HepG2 (cell line): ENCODE results near the gene DHX36. TPM values are rescaled to one million over a fixed set of nuclear protein-coding genes. Genes with fewer than 3 reads are reported as not detected.

ENCODE experiments used
- FOXP1 ChIP-seq, 2 experiments: fragments of 450-650 bp in 1 of 2; IDR thresholded peaks; 2 replicates each; pipeline ENCODE4 v1.6.1; 2017 to 2018; ENCODE audit warnings: antibody characterized with exemption in 1 of 2
- HDAC6 ChIP-seq: fragments of 200-600 bp; sonication (generic); IDR thresholded peaks from 2 replicates; pipeline ENCODE4 v1.7.0; 2017; ENCODE audit warnings: mild to moderate bottlenecking, antibody characterized with exemption, low read length, low read depth
- HNRNPUL1 ChIP-seq: fragments of 200-400 bp; formaldehyde crosslinking; IDR thresholded peaks from 2 replicates; pipeline ENCODE4 v1.6.1; 2017; ENCODE audit warnings: low read depth, mild to moderate bottlenecking, low read length, moderate library complexity
- KDM1A ChIP-seq: IDR thresholded peaks from 2 replicates; pipeline ENCODE4 v1.6.1; 2016; ENCODE audit warnings: missing compliant biosample characterization
- MAZ ChIP-seq, 2 experiments: sonication (generic) in 1 of 2; formaldehyde crosslinking in 1 of 2; IDR thresholded peaks; 2 replicates each; pipeline versions ENCODE4 v1.5.0 to v1.6.1; 2012 to 2020; ENCODE audit warnings: low read depth in 2 of 2, mild to moderate bottlenecking in 2 of 2, borderline replicate concordance in 1 of 2, improper control_type of control experiment in 1 of 2, low read length in 1 of 2, missing genetic modification reagents in 1 of 2, moderate library complexity in 1 of 2
- MEF2D ChIP-seq: sonication (generic); formaldehyde crosslinking; IDR thresholded peaks from 2 replicates; pipeline ENCODE4 v1.5.1; 2020; ENCODE audit warnings: mild to moderate bottlenecking, missing genetic modification reagents
- RXRB ChIP-seq: IDR thresholded peaks from 2 replicates; pipeline ENCODE4 v1.6.1; 2016; ENCODE audit warnings: borderline replicate concordance, missing genetic modification reagents, missing compliant biosample characterization
- SKI ChIP-seq: fragments of 450-650 bp; IDR thresholded peaks from one replicate; pipeline ENCODE4 v1.6.1; 2018; ENCODE audit warnings: mild to moderate bottlenecking; ENCODE audit not compliant: partially characterized antibody
- SOX5 ChIP-seq: IDR thresholded peaks from 2 replicates; pipeline ENCODE4 v1.6.1; 2016; ENCODE audit warnings: borderline replicate concordance
- SRSF4 ChIP-seq: fragments of 200-400 bp; formaldehyde crosslinking; IDR thresholded peaks from one replicate; pipeline ENCODE4 v1.6.1; 2018; ENCODE audit warnings: mild to moderate bottlenecking, low read depth, low read length, moderate library complexity; ENCODE audit not compliant: poor library complexity, severe bottlenecking
- ZKSCAN8 ChIP-seq: IDR thresholded peaks from 2 replicates; pipeline ENCODE4 v1.6.1; 2016; ENCODE audit warnings: borderline replicate concordance, missing genetic modification reagents, missing compliant biosample characterization
- ZNF329 ChIP-seq: sonication (generic); formaldehyde crosslinking; IDR thresholded peaks from 2 replicates; pipeline ENCODE4 v1.9.0; 2021; ENCODE audit warnings: low read depth, mild to moderate bottlenecking, missing genetic modification reagents
- polyA plus RNA-seq, 8 experiments: library from polyadenylated mRNA; depleted of rRNA in 3 of 8; stranded (reverse) in 7 of 8; unstranded in 1 of 8; fragments of >200 nt; fragmentation: Illumina TruSeq in 4 of 8; extraction: Trizol in 4 of 8; gene quantifications; 2 replicates each; pipeline versions ENCODE4 v1.2.1 to v1.2.3, GENCODE V29; 2011 to 2016; ENCODE audit warnings: low read depth in 4 of 8, missing spikeins in 1 of 8, mixed read lengths in 1 of 8; ENCODE audit not compliant: insufficient read depth in 1 of 8
- total RNA-seq, 5 experiments: library from RNA; depleted of rRNA; stranded (reverse); fragments of >200 nt; fragmentation: Illumina TruSeq; extraction: Trizol; gene quantifications; 2 replicates each; pipeline ENCODE4 v1.2.3, GENCODE V29; 2016; ENCODE audit warnings: low read depth in 1 of 5
- TF ChIP-seq, protein P1 (sequence below): sonication (generic); formaldehyde crosslinking; IDR thresholded peaks from 2 replicates; pipeline ENCODE4 v1.4.0; 2020; ENCODE audit warnings: missing genetic modification reagents, borderline replicate concordance
- TF ChIP-seq, protein P2 (sequence below): sonication (generic); formaldehyde crosslinking; conservative IDR thresholded peaks from 2 replicates; pipeline ENCODE4 v1.4.0; 2020; ENCODE audit warnings: mild to moderate bottlenecking, missing genetic modification reagents, moderate library complexity
- TF ChIP-seq, protein P3 (sequence below): IDR thresholded peaks from 2 replicates; pipeline ENCODE4 v1.6.1; 2016
- TF ChIP-seq, protein P4 (sequence below): sonication (generic); formaldehyde crosslinking; IDR thresholded peaks from 2 replicates; pipeline ENCODE4 v1.5.0; 2020; ENCODE audit warnings: mild to moderate bottlenecking, missing genetic modification reagents, moderate library complexity
- TF ChIP-seq, protein P5 (sequence below): sonication (generic); formaldehyde crosslinking; IDR thresholded peaks from 2 replicates; pipeline ENCODE4 v1.5.0; 2020; ENCODE audit warnings: mild to moderate bottlenecking, missing genetic modification reagents
- TF ChIP-seq, protein P6 (sequence below): sonication (generic); formaldehyde crosslinking; conservative IDR thresholded peaks from 2 replicates; pipeline ENCODE4 v1.8.0; 2022; ENCODE audit warnings: mild to moderate bottlenecking, moderate library complexity, missing genetic modification reagents

The DHX36 gene
- total and polyA plus RNA-seq, 2 of the 13 experiments (the other 11 are each of a cell fraction or from before 2014, with no cell fraction given), result 30.3 to 44.2 TPM

DNA sequence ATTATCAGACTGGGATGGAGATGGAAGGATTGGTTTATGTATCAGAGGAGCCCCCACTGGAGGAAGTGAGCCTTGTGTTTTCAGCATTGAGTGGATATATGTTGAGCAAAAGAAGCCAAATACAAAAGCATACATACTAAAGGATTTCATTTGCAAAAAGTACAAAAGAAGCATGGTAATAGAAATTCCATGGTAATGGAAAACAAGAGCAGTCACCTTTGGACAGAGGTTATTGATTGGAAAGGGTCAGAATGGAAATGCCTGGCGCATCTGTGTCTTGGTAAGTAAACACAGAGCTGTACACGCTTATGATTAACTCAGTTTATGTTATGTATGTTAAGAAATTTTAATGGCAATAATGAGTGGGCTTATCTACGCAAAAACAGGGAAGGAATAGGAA lies 72.7 kb downstream of the DHX36 start (continued):
- no peak for TF ChIP-seq SKI
- TF ChIP-seq ZNF329 (CRISPR knock-in tag), result no peak
- TF ChIP-seq ZKSCAN8, result peak; percentile 39; the same call in 1 of the 2 replicates
- no peak for TF ChIP-seq HDAC6
- TF ChIP-seq KDM1A (CRISPR knock-in tag), result peak; percentile 61; the same call in 1 of the 2 replicates
- peak; percentile 81 for TF ChIP-seq FOXP1 (IDR thresholded peaks at IDR 0.05)
- TF ChIP-seq FOXP1 (CRISPR knock-in tag; IDR thresholded peaks at IDR 0.05), result peak; percentile 91
- no peak for TF ChIP-seq SRSF4
- TF ChIP-seq, protein P1, sequence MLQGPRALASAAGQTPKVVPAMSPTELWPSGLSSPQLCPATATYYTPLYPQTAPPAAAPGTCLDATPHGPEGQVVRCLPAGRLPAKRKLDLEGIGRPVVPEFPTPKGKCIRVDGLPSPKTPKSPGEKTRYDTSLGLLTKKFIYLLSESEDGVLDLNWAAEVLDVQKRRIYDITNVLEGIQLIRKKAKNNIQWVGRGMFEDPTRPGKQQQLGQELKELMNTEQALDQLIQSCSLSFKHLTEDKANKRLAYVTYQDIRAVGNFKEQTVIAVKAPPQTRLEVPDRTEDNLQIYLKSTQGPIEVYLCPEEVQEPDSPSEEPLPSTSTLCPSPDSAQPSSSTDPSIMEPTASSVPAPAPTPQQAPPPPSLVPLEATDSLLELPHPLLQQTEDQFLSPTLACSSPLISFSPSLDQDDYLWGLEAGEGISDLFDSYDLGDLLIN (CRISPR knock-in tag), result no peak
- peak; percentile 71 for TF ChIP-seq MEF2D
- TF ChIP-seq RXRB (CRISPR knock-in tag), result peak; percentile 60; the same call in 1 of the 2 replicates
- TF ChIP-seq, protein P2, sequence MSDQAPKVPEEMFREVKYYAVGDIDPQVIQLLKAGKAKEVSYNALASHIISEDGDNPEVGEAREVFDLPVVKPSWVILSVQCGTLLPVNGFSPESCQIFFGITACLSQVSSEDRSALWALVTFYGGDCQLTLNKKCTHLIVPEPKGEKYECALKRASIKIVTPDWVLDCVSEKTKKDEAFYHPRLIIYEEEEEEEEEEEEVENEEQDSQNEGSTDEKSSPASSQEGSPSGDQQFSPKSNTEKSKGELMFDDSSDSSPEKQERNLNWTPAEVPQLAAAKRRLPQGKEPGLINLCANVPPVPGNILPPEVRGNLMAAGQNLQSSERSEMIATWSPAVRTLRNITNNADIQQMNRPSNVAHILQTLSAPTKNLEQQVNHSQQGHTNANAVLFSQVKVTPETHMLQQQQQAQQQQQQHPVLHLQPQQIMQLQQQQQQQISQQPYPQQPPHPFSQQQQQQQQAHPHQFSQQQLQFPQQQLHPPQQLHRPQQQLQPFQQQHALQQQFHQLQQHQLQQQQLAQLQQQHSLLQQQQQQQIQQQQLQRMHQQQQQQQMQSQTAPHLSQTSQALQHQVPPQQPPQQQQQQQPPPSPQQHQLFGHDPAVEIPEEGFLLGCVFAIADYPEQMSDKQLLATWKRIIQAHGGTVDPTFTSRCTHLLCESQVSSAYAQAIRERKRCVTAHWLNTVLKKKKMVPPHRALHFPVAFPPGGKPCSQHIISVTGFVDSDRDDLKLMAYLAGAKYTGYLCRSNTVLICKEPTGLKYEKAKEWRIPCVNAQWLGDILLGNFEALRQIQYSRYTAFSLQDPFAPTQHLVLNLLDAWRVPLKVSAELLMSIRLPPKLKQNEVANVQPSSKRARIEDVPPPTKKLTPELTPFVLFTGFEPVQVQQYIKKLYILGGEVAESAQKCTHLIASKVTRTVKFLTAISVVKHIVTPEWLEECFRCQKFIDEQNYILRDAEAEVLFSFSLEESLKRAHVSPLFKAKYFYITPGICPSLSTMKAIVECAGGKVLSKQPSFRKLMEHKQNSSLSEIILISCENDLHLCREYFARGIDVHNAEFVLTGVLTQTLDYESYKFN (CRISPR knock-in tag), result peak; percentile 93
- TF ChIP-seq, protein P3, sequence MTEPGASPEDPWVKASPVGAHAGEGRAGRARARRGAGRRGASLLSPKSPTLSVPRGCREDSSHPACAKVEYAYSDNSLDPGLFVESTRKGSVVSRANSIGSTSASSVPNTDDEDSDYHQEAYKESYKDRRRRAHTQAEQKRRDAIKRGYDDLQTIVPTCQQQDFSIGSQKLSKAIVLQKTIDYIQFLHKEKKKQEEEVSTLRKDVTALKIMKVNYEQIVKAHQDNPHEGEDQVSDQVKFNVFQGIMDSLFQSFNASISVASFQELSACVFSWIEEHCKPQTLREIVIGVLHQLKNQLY (CRISPR knock-in tag), result peak; percentile 70
- peak; percentile 97 for TF ChIP-seq SOX5 (CRISPR knock-in tag)
- TF ChIP-seq, protein P4, sequence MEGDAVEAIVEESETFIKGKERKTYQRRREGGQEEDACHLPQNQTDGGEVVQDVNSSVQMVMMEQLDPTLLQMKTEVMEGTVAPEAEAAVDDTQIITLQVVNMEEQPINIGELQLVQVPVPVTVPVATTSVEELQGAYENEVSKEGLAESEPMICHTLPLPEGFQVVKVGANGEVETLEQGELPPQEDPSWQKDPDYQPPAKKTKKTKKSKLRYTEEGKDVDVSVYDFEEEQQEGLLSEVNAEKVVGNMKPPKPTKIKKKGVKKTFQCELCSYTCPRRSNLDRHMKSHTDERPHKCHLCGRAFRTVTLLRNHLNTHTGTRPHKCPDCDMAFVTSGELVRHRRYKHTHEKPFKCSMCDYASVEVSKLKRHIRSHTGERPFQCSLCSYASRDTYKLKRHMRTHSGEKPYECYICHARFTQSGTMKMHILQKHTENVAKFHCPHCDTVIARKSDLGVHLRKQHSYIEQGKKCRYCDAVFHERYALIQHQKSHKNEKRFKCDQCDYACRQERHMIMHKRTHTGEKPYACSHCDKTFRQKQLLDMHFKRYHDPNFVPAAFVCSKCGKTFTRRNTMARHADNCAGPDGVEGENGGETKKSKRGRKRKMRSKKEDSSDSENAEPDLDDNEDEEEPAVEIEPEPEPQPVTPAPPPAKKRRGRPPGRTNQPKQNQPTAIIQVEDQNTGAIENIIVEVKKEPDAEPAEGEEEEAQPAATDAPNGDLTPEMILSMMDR, result no peak
- no peak for TF ChIP-seq MAZ (IDR thresholded peaks at IDR 0.05; ENCODE audit: borderline replicate concordance, low read depth, low read length)
- 0 out of 2 replicates have a peak, but pooled peaks have one; percentile 38 for TF ChIP-seq MAZ (CRISPR knock-in tag; IDR thresholded peaks at IDR 0.05; ENCODE audit: low read depth)
- no peak for TF ChIP-seq HNRNPUL1
- TF ChIP-seq, protein P5, sequence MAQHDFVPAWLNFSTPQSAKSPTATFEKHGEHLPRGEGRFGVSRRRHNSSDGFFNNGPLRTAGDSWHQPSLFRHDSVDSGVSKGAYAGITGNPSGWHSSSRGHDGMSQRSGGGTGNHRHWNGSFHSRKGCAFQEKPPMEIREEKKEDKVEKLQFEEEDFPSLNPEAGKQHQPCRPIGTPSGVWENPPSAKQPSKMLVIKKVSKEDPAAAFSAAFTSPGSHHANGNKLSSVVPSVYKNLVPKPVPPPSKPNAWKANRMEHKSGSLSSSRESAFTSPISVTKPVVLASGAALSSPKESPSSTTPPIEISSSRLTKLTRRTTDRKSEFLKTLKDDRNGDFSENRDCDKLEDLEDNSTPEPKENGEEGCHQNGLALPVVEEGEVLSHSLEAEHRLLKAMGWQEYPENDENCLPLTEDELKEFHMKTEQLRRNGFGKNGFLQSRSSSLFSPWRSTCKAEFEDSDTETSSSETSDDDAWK, result no peak
- TF ChIP-seq, protein P6, sequence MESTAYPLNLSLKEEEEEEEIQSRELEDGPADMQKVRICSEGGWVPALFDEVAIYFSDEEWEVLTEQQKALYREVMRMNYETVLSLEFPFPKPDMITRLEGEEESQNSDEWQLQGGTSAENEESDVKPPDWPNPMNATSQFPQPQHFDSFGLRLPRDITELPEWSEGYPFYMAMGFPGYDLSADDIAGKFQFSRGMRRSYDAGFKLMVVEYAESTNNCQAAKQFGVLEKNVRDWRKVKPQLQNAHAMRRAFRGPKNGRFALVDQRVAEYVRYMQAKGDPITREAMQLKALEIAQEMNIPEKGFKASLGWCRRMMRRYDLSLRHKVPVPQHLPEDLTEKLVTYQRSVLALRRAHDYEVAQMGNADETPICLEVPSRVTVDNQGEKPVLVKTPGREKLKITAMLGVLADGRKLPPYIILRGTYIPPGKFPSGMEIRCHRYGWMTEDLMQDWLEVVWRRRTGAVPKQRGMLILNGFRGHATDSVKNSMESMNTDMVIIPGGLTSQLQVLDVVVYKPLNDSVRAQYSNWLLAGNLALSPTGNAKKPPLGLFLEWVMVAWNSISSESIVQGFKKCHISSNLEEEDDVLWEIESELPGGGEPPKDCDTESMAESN, result peak; percentile 29; the same call in 1 of the 2 replicates
